ENCODE measurements around the gene METTL25B. TPM values are rescaled to one million over a fixed set of nuclear protein-coding genes. Genes with fewer than 3 reads are reported as not detected.

The METTL25B gene
- total RNA-seq, 2 experiments from 2014 or later, result 44.0 to 49.6 TPM

GRCh38 chr1:156692441-156692924, 35.8 kb upstream of the METTL25B start:
- no peak for DNase-seq
- ATAC-seq, result no peak
- no peak overlapping the region for H3K27ac Mint-ChIP-seq
- H3K4me1 Mint-ChIP-seq, result peaks cover 20% of the 10 kb centered on the region
- CTCF ChIA-PET, result interaction anchor here (1.0 to 13.4 kb wide), 6 partner anchors 10 to 199 kb away, joined by 3 to 286 read pairs (median 66); partner anchors contain the start of genes CRABP2, ISG20L2, METTL25B and NES
- no peaks in the 10 kb centered on the region for H3K36me3 Mint-ChIP-seq
- no peak overlapping the region for H3K4me3 Mint-ChIP-seq
- no peaks in the 10 kb centered on the region for H3K9me3 Mint-ChIP-seq (ENCODE audit: low read depth)
- peaks cover 67% of the 10 kb centered on the region for H3K27me3 Mint-ChIP-seq

GRCh38 chr1:156692925-156693847, 35.1 kb upstream of the METTL25B start:
- H3K4me1 Mint-ChIP-seq, result peaks cover 20% of the 10 kb centered on the region
- ATAC-seq, result no peak
- no peak overlapping the region for H3K27ac Mint-ChIP-seq
- peaks cover 71% of the 10 kb centered on the region for H3K27me3 Mint-ChIP-seq
- DNase-seq, result no peak
- H3K4me3 Mint-ChIP-seq, result no peak overlapping the region
- H3K36me3 Mint-ChIP-seq, result no peaks in the 10 kb centered on the region
- CTCF ChIA-PET, result interaction anchor here (1.0 to 13.4 kb wide), 5 partner anchors 10 to 34 kb away, joined by 3 to 286 read pairs (median 82); partner anchors contain the start of genes CRABP2, ISG20L2, METTL25B and NES
- no peaks in the 10 kb centered on the region for H3K9me3 Mint-ChIP-seq (ENCODE audit: low read depth)

- DNase-seq (no peak), ATAC-seq (no peak)
- CTCF ChIA-PET, result interaction anchor here (0.7 to 13.4 kb wide), 3 partner anchors 9 to 32 kb away, joined by 3 to 286 read pairs (median 5); partner anchors contain the start of gene CRABP2
- H3K4me3 Mint-ChIP-seq, result no peak overlapping the region
- H3K4me1 Mint-ChIP-seq, result peaks cover 18% of the 10 kb centered on the region
- H3K36me3 Mint-ChIP-seq, result no peaks in the 10 kb centered on the region
- peaks cover 63% of the 10 kb centered on the region for H3K27me3 Mint-ChIP-seq
- H3K9me3 Mint-ChIP-seq (ENCODE audit: low read depth), result no peaks in the 10 kb centered on the region
- no peak overlapping the region for H3K27ac Mint-ChIP-seq
Measured at GRCh38 chr1:156693848-156694689, 34.2 kb upstream of the METTL25B start.

GRCh38 chr1:156694690-156694962, 33.6 kb upstream of the METTL25B start:
- Mint-ChIP-seq H3K27ac (no peak overlapping the region), H3K27me3 (peaks cover 58% of the 10 kb centered on the region), H3K9me3 (ENCODE audit: low read depth) (no peaks in the 10 kb centered on the region), H3K4me3 (no peak overlapping the region), H3K36me3 (no peaks in the 10 kb centered on the region), H3K4me1 (peaks cover 13% of the 10 kb centered on the region)
- DNase-seq (no peak), ATAC-seq (no peak)
- CTCF ChIA-PET, result interaction anchor here (0.7 to 13.4 kb wide), 3 partner anchors 9 to 31 kb away, joined by 3 to 286 read pairs (median 5); partner anchors contain the start of gene CRABP2

- no peak for ATAC-seq
- Mint-ChIP-seq H3K9me3 (ENCODE audit: low read depth) (no peaks in the 10 kb centered on the region), H3K27ac (no peak overlapping the region), H3K4me1 (peaks cover 13% of the 10 kb centered on the region), H3K27me3 (peaks cover 42% of the 10 kb centered on the region), H3K4me3 (no peak overlapping the region), H3K36me3 (no peaks in the 10 kb centered on the region)
- no peak for DNase-seq
- CTCF ChIA-PET, result interaction anchor here (1.0 to 13.4 kb wide), 2 partner anchors 7 to 163 kb away, joined by 4 to 286 read pairs; partner anchors contain the start of gene CRABP2
Measured at GRCh38 chr1:156696755-156697154, 31.5 kb upstream of the METTL25B start.

GRCh38 chr1:156697481-156697880, 30.8 kb upstream of the METTL25B start:
- H3K36me3 Mint-ChIP-seq, result no peaks in the 10 kb centered on the region

GRCh38 chr1:156698995-156699394, 29.3 kb upstream of the METTL25B start:
- H3K27me3 Mint-ChIP-seq, result peaks cover 31% of the 10 kb centered on the region
- no peaks in the 10 kb centered on the region for H3K36me3 Mint-ChIP-seq
- CTCF ChIA-PET, result interaction anchor here (1.4 to 12.5 kb wide), 3 partner anchors 9 to 253 kb away, joined by 4 to 286 read pairs (median 8); no protein-coding TSS in a partner anchor
- H3K4me1 Mint-ChIP-seq, result peaks cover 2% of the 10 kb centered on the region
- ATAC-seq (no peak), DNase-seq (no peak)
- no peak overlapping the region for H3K4me3 Mint-ChIP-seq
- no peak overlapping the region for H3K27ac Mint-ChIP-seq
- no peaks in the 10 kb centered on the region for H3K9me3 Mint-ChIP-seq (ENCODE audit: low read depth)

More at GRCh38 chr1:156697481-156697880, 30.8 kb upstream of the METTL25B start:
- Mint-ChIP-seq H3K9me3 (ENCODE audit: low read depth) (no peaks in the 10 kb centered on the region), H3K27ac (no peak overlapping the region), H3K4me3 (no peak overlapping the region), H3K4me1 (peaks cover 6% of the 10 kb centered on the region), H3K27me3 (peaks cover 35% of the 10 kb centered on the region)
- ATAC-seq (no peak), DNase-seq (no peak)
- CTCF ChIA-PET, result interaction anchor here (0.6 to 12.5 kb wide), 6 partner anchors 8 to 252 kb away, joined by 3 to 286 read pairs (median 4); partner anchors contain the start of gene CRABP2

- Mint-ChIP-seq H3K27ac (no peak overlapping the region), H3K9me3 (ENCODE audit: low read depth) (no peaks in the 10 kb centered on the region), H3K36me3 (no peaks in the 10 kb centered on the region), H3K4me1 (peaks cover 11% of the 10 kb centered on the region), H3K4me3 (no peak overlapping the region), H3K27me3 (peaks cover 49% of the 10 kb centered on the region)
- ATAC-seq (no peak), DNase-seq (no peak)
- CTCF ChIA-PET, result interaction anchor here (1.0 to 12.5 kb wide), 5 partner anchors 11 to 73 kb away, joined by 3 to 286 read pairs (median 8); no protein-coding TSS in a partner anchor
Measured at GRCh38 chr1:156700736-156701531, 27.3 kb upstream of the METTL25B start.

GRCh38 chr1:156703336-156703735, 24.9 kb upstream of the METTL25B start:
- H3K9me3 Mint-ChIP-seq (ENCODE audit: low read depth), result no peaks in the 10 kb centered on the region
- H3K4me1 Mint-ChIP-seq, result peaks cover 22% of the 10 kb centered on the region
- CTCF ChIA-PET, result interaction anchor here (1.0 to 12.5 kb wide), 6 partner anchors 13 to 186 kb away, joined by 3 to 286 read pairs (median 6); no protein-coding TSS in a partner anchor
- H3K27me3 Mint-ChIP-seq, result peaks cover 45% of the 10 kb centered on the region
- H3K4me3 Mint-ChIP-seq, result no peak overlapping the region
- H3K36me3 Mint-ChIP-seq, result no peaks in the 10 kb centered on the region
- DNase-seq (no peak), ATAC-seq (no peak)
- no peak overlapping the region for H3K27ac Mint-ChIP-seq

- ATAC-seq, result no peak
- H3K9me3 Mint-ChIP-seq (ENCODE audit: low read depth), result no peaks in the 10 kb centered on the region
- CTCF ChIA-PET, result interaction anchor here (1.0 to 12.5 kb wide), 5 partner anchors 14 to 186 kb away, joined by 3 to 286 read pairs (median 47); partner anchors contain the start of gene METTL25B
- peaks cover 45% of the 10 kb centered on the region for H3K27me3 Mint-ChIP-seq
- H3K4me3 Mint-ChIP-seq, result no peak overlapping the region
- DNase-seq, result no peak
- H3K4me1 Mint-ChIP-seq, result peaks cover 22% of the 10 kb centered on the region
- no peaks in the 10 kb centered on the region for H3K36me3 Mint-ChIP-seq
- H3K27ac Mint-ChIP-seq, result no peak overlapping the region
Measured at GRCh38 chr1:156703741-156704140, 24.5 kb upstream of the METTL25B start.

GRCh38 chr1:156704166-156704711, 24.0 kb upstream of the METTL25B start:
- H3K27me3 Mint-ChIP-seq, result peaks cover 45% of the 10 kb centered on the region
- H3K9me3 Mint-ChIP-seq (ENCODE audit: low read depth), result no peaks in the 10 kb centered on the region
- CTCF ChIA-PET, result interaction anchor here (0.7 to 12.5 kb wide), 6 partner anchors 14 to 1779 kb away, joined by 3 to 286 read pairs (median 27); partner anchors contain the start of gene METTL25B
- H3K4me3 Mint-ChIP-seq, result no peak overlapping the region
- ATAC-seq (no peak), DNase-seq (no peak)
- H3K27ac Mint-ChIP-seq, result no peak overlapping the region
- peaks cover 22% of the 10 kb centered on the region for H3K4me1 Mint-ChIP-seq
- H3K36me3 Mint-ChIP-seq, result no peaks in the 10 kb centered on the region

- Mint-ChIP-seq H3K4me1 (peaks cover 22% of the 10 kb centered on the region), H3K36me3 (no peaks in the 10 kb centered on the region), H3K27ac (no peak overlapping the region), H3K4me3 (no peak overlapping the region), H3K9me3 (ENCODE audit: low read depth) (no peaks in the 10 kb centered on the region), H3K27me3 (peaks cover 43% of the 10 kb centered on the region)
- DNase-seq (no peak), ATAC-seq (no peak)
- CTCF ChIA-PET, result interaction anchor here (0.7 to 12.5 kb wide), 8 partner anchors 15 to 1779 kb away, joined by 3 to 286 read pairs (median 22); partner anchors contain the start of genes METTL25B and NES
Measured at GRCh38 chr1:156704930-156705320, 23.3 kb upstream of the METTL25B start.
